Loucy (cell line): ENCODE measurements around the gene HOPX.

ENCODE experiments used
- CTCF ChIP-seq: fragments of 200-600 bp; sonication (generic); conservative IDR thresholded peaks from 2 replicates; pipeline ENCODE4 v1.5.1; 2014; ENCODE audit warnings: mild to moderate bottlenecking, antibody characterized with exemption, low read length
- EZH2phosphoT487 ChIP-seq: fragments of 200-600 bp; IDR thresholded peaks from 2 replicates; pipeline ENCODE4 v1.6.1; 2018; ENCODE audit warnings: antibody characterized with exemption, mild to moderate bottlenecking, moderate library complexity, borderline replicate concordance

- TF ChIP-seq CTCF (no peak), EZH2phosphoT487 (no peak)
Measured at GRCh38 chr4:56648021-56648823, 32.9 kb downstream of the HOPX start.
